Measurements from ENCODE around the gene TEX50. TPM values are rescaled to one million over a fixed set of nuclear protein-coding genes. Genes with fewer than 3 reads are reported as not detected.

The TEX50 gene
- total and polyA plus RNA-seq, 2 of the 8 experiments (the other 6 are each of a cell fraction or from before 2014, with no cell fraction given), result not detected

DNA sequence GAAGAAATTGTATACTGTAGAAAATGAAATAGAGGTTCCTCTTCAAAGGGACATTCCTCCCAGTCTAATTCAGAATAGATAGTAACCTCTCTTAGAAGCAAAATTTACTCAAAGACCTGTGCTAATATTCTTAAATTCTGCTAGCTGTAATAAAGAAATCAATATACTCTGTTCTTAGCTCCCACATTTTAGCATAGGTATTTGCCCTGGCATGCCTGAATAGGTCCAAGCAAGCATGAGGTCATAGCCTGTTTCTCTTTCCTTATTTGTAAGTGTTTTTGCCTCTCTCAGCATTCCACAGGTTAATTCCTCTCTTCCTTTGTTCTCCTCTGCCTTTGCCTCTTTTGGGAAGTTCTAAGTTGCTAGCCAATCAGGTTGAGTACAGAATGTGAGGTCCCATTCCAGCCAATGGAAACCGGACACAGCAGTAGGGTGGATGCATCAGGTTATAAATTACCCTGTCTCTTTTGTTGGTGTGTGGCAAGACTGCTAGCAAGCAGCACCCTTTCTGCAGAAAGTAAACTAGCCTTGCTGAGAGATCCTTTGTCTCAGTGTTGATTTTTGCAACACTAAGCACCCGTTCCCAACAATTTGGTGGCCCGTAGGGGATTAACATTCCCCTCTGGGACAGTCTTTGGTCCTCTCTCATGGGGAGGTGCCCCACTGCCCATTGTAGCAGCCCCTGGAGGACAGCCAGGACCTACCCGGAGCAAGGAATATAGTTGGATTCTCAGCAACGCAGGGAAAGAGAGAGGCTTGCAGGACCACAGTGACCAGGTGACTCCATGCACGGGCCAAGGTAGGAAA lies 2.3 kb downstream of the TEX50 start (continued):
- peak in 1 of 2 experiments; percentile 68; a peak in 1 of 3 replicates for TF ChIP-seq POLR2A (IDR thresholded peaks at IDR 0.05; ENCODE audit: control extremely low read depth in 1 of 2, low read depth in 2 of 2, low read length in 2 of 2)
- TF ChIP-seq POLR2AphosphoS5 (IDR thresholded peaks at IDR 0.05; ENCODE audit: low read depth, low read length), result peak; percentile 87; the same call in 1 of the 2 replicates
- TF ChIP-seq TBP (IDR thresholded peaks at IDR 0.05; ENCODE audit: low read depth, low read length), result peak; percentile 86
- TF ChIP-seq SP1 (IDR thresholded peaks at IDR 0.05; ENCODE audit: low read depth, low read length), result peak; percentile 52; the same call in 1 of the 2 replicates

All from H1 (cell line).